Psoas muscle (tissue), 8 donors: Measurements from ENCODE around the gene PACRG. TPM values are rescaled to one million over a fixed set of nuclear protein-coding genes. Genes with fewer than 3 reads are reported as not detected.

Experiments
- ATAC-seq, 4 donors: fragments of 200-7000 bp; cut with Tn5 transposase; one replicate each; pipeline ENCODE4 v1.9.1; 2020; ENCODE audit warnings: moderate library complexity in 3 of 4, mild to moderate bottlenecking in 2 of 4
- DNase-seq, 2 donors: peaks; one replicate each; pipeline ENCODE4 v3.0.0-alpha.2; 2020
- H3K27ac ChIP-seq: fragments of 200-600 bp; one replicate; pipeline ENCODE4 v1.8.0; 2022
- H3K27me3 ChIP-seq, 3 donors: fragments of 200-600 bp in 1 of 3; one replicate each; pipeline versions ENCODE4 v1.6.1 to v1.8.0; 2013 to 2022; ENCODE audit warnings: low read length in 2 of 3, mild to moderate bottlenecking in 2 of 3, moderate library complexity in 1 of 3; ENCODE audit not compliant: insufficient read depth in 3 of 3
- H3K36me3 ChIP-seq, 2 donors: fragments of 200-600 bp in 1 of 2; one replicate each; pipeline versions ENCODE4 v1.6.1 to v1.8.0; 2013 to 2022; ENCODE audit warnings: low read depth in 1 of 2, mild to moderate bottlenecking in 1 of 2, moderate library complexity in 1 of 2; ENCODE audit not compliant: insufficient read depth in 1 of 2
- H3K4me1 ChIP-seq: fragments of 200-600 bp; one replicate; pipeline ENCODE4 v1.8.0; 2022
- H3K4me3 ChIP-seq: fragments of 200-600 bp; one replicate; pipeline ENCODE4 v1.8.0; 2022; ENCODE audit warnings: mild to moderate bottlenecking
- H3K9me3 ChIP-seq: fragments of 200-600 bp; one replicate; pipeline ENCODE4 v1.8.0; 2022
- CTCF ChIP-seq: fragments of 200-600 bp; IDR thresholded peaks from one replicate; pipeline ENCODE4 v1.8.0; 2022; ENCODE audit warnings: antibody characterized with exemption
- WGBS, 3 donors: extraction: QIAGEN DNeasy Blood & Tissue Kit; methylation state at CpG; one replicate each; pipeline versions ENCODE4 v1.1.6 to v1.1.7; 2013; 5-methylcytosine and 5-hydroxymethylcytosine counted together
- intact Hi-C, 2 donors: fragments of 100-400 bp; cut with DNase I; formaldehyde crosslinking; loops; one replicate each; pipeline versions ENCODE4 v1.11.0 to v1.14.2; 2022
- polyA plus RNA-seq, 3 donors: library from polyadenylated mRNA; stranded (reverse); fragments of 200-250 nt; gene quantifications; one replicate each; pipeline ENCODE4 v1.2.3, GENCODE V29; 2013
- total RNA-seq, 4 donors: library from RNA; stranded (reverse); fragmentation: NEBNext Ultra II Directional in 2 of 4; extraction: Animal tissue kit (Norgen Biotek cat#: 25700) in 2 of 4; gene quantifications; one replicate each; pipeline versions ENCODE4 v1.2.1 to v1.2.4, GENCODE V29; 2021 to 2023
- donor health status: healthy with polysubstance abuse.
- donor health status: DM: no; HTN: no; CAD: no; lungs with moderate emphysema.
- donor health status: Bipolar disorder and iron deficiency.
- donor health status: healthy.
- donor health status: DM: yes; HTN: yes; CAD: no.
- donor health status: DM: no; HTN: no; CAD: no.
- donor health status: DM: no; HTN: no; CAD: no.
- donor health status: DM: yes; HTN: yes; CAD: no.

Gene PACRG
- total and polyA plus RNA-seq, 7 donors, result 0.17 to 3.1 (median 1.8) TPM

- WGBS, 3 donors, result 82 to 86% (median 85%) methylated on average over 10 of the region's 10 CpGs
- Histone ChIP-seq H3K27ac (no peak overlapping the region), H3K36me3 (no peaks in the 10 kb centered on the region), H3K9me3 (no peaks in the 10 kb centered on the region), H3K4me1 (no peaks in the 10 kb centered on the region), H3K27me3 (no peaks in the 10 kb centered on the region), H3K4me3 (no peak overlapping the region)
- TF ChIP-seq CTCF, result no peak
- ATAC-seq (no peak), DNase-seq (no peak)
- intact Hi-C loops, result no loop called here
These were observed 503.7 kb downstream of the PACRG start for GRCh38 chr6:163231356-163232014.

GRCh38 chr6:163232015-163232523 lies 504.3 kb downstream of the PACRG start:
- no peak overlapping the region for H3K4me3 ChIP-seq
- DNase-seq (no peak), ATAC-seq (no peak)
- intact Hi-C loops, result no loop called here
- no peak overlapping the region for H3K27ac ChIP-seq
- 85 to 97% (median 90%) methylated on average over 7 of the region's 7 CpGs for WGBS, 3 donors
- no peaks in the 10 kb centered on the region for H3K36me3 ChIP-seq
- TF ChIP-seq CTCF, result no peak
- no peaks in the 10 kb centered on the region for H3K27me3 ChIP-seq
- H3K4me1 ChIP-seq, result no peaks in the 10 kb centered on the region
- H3K9me3 ChIP-seq, result no peaks in the 10 kb centered on the region

- TF ChIP-seq CTCF, result no peak
- intact Hi-C loops, result no loop called here
- H3K27me3 ChIP-seq, result no peaks in the 10 kb centered on the region
- no peaks in the 10 kb centered on the region for H3K9me3 ChIP-seq
- no peaks in the 10 kb centered on the region for H3K36me3 ChIP-seq
- H3K4me1 ChIP-seq, result no peaks in the 10 kb centered on the region
- H3K4me3 ChIP-seq, result no peak overlapping the region
- no peak for DNase-seq
- H3K27ac ChIP-seq, result no peak overlapping the region
- WGBS, 3 donors, result 91 to 97% (median 94%) methylated on average over 6 of the region's 6 CpGs
- ATAC-seq, result no peak
These were observed 504.9 kb downstream of the PACRG start for GRCh38 chr6:163232649-163233048.

- WGBS, 3 donors, result 95 to 98% (median 98%) methylated on average over 2 of the region's 2 CpGs
- intact Hi-C loops, result no loop called here
- Histone ChIP-seq H3K27me3 (no peaks in the 10 kb centered on the region), H3K4me1 (no peaks in the 10 kb centered on the region), H3K9me3 (no peaks in the 10 kb centered on the region), H3K27ac (no peak overlapping the region), H3K4me3 (no peak overlapping the region), H3K36me3 (no peaks in the 10 kb centered on the region)
- DNase-seq (no peak), ATAC-seq (no peak)
- no peak for TF ChIP-seq CTCF
These were observed 509.3 kb downstream of the PACRG start for GRCh38 chr6:163237110-163237509.
